HG03378 (cell line): Measurements from ENCODE around the gene DBNL.
"Not testable (repeated sequence)": the region's sequence is repeated elsewhere in the genome, so short reads cannot be mapped to it uniquely, and the experiment has no call there.

ENCODE experiments used
- ATAC-seq: cut with Tn5 transposase; IDR thresholded peaks from one replicate; pipeline ENCODE4 v1.9.1; 2021; ENCODE audit warnings: mild to moderate bottlenecking, moderate library complexity; ENCODE audit not compliant: unreplicated experiment

The DBNL gene

DNA sequence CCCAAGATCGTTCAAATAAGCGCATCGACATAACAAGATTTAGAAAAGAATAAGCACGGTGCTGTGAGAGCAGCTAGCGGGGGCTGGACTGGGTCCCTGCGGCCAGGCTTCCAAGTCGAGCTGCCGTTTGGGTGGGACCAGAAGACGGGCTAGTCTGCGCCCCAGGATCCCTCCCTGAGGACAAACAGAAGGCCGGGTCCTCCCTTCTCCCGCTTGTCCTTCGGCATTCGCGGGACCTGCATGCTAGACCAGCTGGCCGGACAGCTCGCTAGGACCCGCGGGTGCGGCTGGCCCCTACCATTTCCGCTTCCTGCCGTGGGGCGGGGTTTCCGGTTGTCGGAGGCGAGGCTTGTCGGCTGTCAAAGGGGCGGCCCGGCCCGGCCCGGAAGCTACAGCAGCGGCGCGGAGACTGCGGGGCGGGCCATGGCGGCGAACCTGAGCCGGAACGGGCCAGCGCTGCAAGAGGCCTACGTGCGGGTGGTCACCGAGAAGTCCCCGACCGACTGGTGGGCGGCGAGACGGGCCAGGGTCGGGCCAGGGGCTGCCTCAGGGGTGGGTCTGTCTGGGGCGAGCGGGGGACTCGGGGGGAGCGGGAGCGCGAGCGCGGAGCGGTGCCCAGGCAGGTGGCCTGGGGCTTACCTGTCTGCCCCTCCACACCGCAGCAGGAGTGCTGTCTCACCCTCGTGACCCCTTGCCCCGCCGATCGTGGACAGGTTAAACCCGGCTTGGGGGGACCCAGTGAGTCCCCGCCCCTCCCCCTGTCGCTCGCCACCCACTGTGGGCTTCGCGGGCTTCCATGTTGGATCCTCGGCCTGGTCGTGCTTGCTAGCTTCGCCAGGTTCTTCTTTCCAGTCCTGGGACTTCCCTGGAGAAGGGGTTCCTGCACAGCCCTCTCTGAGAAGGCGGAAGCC is at the start of gene DBNL:
Gene DBNL (plus strand): TSS at position 388 of the 911 bp plus-strand sequence. CDS start 36 bp downstream, at position 424.
- ATAC-seq = peak; percentile 54

DNA sequence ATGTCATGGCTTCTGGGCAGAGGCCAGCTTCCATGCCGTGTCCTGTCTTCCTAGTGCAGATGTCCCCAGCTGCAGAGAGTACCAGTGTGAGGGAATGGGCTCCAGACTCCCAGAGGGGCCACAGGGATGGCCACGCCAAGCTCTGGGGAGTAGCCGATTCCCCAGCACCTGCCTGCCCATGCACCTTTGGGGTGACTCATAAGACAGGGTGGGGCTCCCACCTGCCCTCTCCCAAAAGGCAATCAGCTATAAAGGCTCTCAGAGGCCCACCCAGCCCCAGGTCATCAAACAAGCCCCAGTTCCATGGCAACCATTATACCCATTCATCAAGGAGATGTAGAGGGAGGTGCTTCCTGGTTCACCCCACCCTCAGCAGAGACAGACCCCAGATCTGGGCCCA is 47.0 kb upstream of the DBNL start, which contains the start of gene SPDYE1:
Gene SPDYE1 (plus strand): TSS at position 366 of the 400 bp plus-strand sequence. CDS start 2,053 bp downstream, outside the sequence.
- not testable (repeated sequence) for ATAC-seq

DNA sequence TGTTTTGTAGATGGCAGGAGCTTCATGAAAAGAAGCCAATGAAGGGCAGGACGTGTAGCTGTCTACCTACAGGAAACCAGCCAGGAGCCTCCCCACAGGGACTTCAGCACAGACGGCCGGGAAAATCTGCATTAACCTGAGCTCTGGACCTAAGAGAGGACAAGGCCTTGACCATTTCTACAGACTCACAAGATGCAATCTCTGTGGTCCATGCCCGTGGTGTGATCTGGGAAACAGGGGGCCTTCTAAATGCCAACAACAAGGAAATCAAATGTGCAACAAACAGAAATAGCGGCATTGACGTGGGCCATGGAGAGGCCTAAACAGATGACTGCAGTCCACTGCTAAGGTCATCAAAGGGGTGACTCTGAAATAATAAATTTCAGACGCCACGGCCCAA is 32.4 kb upstream of the DBNL start:
- not testable (repeated sequence) for ATAC-seq

DNA sequence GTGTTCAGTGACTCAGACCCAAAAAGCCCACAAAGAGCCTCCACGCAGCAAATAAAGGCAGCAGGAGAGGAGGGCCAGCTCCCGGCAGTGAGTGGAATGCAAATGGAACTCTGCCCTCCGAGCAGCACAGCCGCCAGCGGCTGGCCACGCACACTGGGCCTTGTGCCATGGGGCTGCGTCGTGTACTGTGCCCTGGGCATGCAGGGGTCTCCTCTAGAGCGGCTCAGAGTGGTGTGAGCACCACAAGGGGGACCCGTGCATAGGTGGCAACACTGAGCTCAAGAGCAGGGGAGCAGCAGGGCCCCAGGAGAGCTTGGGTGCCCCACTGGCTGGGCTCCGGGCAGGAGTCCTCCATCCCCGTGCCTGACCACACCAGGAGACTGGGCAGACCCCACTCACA is 29.4 kb upstream of the DBNL start:
- ATAC-seq = not testable (repeated sequence)

DNA sequence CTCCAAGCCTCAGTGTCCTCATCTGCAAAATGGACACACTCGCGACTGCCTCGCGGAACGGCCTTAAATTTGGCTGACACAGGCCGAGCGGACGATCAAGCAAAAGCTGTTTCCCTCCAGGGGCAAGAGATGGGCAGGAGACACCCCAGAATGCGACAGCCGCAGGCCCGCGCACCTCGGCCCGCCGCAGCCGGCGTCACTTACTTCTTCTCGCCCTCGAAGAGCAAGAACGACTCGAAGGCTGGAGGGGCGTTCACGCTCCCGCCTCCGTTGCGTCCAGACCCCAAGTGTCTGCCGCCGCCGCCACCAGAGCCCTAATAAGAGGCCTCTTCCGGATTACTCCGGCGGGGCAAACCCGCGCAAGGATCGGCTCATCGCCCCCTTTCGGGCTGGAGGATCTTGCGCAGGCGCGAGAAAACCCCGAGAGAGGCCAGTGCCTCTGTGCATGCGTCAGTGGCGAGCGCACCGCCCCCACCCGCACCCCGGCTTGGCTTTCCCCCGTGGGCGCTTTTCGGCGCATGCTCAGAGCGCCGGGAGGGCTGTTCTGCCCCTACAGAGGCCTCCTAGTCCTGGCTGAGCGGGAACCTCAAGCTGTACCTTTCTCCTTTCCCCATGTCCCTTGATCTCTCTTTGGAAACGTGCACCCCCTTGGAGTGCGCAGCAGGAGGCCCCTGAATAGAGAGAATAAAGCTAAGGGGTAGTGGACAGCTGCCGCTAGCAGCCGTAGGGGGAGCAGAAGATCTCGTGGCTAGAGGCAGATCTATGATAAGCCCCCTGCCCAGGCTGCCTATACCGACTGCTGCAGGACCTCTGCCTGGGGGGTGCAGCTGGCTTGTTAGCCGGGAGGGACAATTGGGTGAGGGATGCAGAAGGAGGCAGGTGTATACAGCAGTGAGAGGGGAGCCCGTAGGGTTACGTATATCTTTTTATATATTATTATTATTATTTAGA is 25.4 kb upstream of the DBNL start:
- ATAC-seq = peak; percentile 91

DNA sequence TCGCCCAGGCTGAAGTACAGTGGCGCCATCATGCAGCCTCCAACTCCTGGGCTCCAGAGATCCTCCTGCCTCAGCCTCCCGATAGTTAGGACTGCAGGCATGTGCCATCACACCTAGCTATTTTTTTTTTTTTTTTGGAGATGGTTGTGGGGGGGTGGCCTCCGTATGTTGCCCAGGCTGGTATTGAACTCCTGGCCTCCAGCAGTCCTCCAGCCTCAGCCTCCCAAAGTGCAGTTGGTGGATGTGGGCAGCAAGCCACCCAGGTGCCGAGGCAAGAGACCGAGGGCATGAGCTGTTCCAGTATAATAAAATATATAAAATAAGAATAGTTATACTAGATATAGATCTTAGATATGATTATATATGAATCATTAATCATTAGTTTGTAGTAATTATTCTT is 24.7 kb upstream of the DBNL start:
- not testable (repeated sequence) for ATAC-seq

DNA sequence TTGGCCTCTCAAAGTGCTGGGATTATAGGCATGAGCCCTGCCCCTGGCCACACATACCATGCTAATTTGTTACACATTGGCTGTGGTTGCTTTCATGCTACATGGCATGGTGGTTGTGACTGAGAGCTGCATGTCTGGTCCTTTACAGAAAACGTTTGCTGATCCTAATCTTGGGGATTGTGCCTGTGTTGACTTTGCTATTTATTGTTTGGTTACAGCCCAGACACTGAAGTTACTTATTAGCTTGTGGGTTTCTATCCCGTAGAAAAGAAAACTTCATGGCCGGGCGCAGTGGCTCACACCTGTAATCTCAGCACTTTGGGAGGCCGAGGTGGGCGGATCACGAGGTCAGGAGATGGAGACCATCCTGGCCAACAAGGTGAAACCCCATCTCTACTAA is 22.4 kb upstream of the DBNL start:
- ATAC-seq = not testable (repeated sequence)

DNA sequence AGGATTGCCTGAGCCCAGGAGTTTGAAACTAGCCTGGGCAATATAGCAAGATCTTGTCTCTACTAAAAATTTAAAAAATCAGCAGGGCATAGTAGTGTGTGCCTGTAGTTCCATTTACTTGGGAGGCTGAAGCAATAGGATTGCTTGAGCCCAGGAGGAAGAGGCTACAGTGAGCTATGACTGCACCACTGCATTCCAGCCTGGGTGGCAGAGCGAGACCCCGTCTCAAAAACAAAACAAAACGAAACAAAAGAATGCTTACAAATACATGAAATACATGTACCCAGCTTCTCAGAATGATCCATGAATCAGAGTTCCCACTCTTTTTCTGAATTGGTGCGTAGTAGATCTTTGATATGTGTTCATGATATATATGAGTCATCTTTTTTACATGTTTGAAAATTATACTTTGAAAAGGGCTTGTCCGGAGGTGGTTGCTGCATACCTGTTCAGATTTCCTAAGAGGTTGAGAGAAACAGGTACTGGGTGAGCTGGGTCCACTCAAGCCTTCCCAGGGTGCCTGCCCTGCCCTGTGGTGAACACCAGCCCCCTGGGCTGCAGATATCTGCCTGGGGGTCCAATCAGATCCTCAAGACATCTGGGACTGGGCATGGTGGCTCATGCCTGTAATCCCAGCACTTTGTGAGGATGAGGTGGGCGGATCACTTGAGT is 21.6 kb upstream of the DBNL start:
- ATAC-seq = not testable (repeated sequence)

DNA sequence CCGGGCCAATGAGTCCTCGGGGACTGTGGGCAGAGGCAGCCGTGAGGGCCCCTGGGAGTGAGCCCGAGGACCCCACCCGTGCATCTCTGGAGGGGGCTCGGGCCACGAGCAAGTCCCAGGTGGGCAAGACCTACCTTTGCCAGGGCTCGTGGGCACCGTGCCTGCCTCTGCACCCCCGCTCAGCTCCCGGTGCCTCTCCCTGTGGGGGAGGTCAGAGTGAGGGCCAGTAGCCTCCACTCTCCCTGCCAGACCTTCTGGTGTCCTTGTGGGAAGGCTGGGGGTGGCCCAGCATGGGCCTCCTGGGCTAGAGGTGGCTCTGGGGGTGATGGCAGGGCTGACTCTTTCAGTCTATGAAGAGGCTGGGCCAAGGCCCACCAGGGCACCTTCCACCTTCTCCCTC is 15.1 kb upstream of the DBNL start:
- not testable (repeated sequence) for ATAC-seq

DNA sequence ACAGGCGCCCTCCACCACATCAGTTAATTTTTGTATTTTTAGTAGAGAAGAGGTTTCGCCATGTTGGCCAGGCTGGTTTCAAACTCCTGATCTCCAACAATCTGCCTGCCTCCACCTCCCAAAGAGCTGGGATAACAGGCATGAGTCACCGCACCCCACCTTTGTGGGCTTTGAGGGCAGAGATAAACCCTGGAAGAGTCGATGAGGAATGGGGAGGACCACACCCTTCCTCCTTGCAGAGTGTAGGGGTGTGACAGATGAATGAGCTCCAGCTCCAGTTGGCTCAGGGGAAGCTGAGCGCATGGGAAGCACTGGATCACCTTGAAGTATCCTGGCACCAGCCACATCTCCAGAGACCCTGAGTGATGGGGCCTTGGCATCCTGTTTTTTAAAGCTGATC is 14.5 kb upstream of the DBNL start:
- ATAC-seq = not testable (repeated sequence)

DNA sequence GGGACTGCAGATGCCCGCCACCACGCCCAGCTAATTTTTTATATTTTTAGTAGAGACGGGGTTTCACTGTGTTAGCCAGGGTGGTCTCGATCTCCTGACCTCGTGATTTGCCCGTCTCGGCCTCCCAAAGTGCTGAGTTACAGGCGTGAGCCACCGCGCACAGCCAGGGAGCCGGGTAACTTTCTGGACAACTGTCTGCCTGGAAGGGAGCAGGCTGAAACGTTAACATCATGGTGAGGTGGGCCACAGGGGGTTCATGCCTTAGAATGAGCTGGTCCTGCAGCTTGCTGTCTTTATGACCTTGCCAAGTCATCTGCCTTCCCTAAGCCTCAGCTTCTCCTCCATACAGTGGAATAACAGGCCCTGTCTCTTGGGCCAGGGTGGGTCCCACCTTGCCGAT is 13.2 kb upstream of the DBNL start:
- ATAC-seq = not testable (repeated sequence)

DNA sequence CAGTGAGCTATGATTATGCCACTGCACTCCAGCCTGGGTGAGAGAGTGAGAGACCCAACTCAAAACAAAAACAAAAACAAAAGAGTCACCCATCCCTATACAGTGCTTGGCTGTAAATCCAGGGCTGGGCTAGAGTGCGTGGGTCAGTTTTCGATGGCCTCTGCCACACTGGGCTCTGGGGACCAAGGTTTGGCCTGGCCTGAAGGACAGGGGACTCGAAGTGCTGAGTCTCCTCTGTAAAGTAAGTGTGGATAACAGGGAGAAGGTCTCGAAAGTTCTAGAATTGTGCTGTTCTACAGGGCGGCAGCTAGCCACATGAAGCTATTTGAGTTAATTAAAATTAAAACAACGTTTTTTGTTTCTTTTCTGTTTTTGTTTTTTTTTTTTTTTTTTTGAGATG is 12.5 kb upstream of the DBNL start:
- ATAC-seq = not testable (repeated sequence)

DNA sequence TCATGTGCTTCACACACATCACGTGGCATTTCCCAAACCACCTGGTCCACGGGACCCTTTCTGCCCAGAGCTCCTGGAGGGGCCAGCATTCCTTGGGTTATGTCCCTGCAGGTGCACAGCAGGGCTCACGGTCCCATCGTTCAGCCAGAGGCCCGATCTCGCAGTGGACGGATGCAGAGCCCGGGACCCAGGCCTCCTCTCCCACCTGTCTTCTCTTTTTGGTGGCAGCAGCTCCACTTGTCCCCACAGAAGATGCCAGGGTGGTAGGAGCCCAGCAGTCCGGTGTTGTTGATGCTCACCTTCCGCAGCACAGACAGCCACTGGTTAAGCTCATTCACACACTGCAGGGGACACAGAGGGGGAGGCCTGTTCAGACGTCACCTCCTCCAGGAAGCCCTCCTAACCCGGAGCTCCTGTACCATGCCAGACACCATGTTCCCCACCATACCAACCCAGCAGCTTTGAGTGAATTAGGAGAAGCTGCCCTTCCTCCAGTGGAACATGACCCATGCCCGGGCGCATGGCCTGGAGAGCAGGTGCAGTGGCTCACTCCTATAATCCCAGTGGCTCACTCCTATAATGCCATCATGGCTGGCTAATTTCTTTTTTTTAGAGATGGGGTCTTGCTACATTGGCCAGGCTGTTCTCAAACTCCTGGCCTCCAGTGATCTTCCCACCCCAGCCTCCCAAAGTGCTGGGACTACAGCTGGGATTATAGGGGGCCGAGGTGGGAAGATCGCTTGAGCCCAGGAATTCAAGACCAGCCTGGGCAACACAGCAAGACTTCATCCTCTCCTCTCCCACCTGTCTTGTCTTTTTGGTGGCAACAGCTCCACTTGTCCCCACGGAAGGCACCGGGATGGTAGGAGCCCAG is 10.3 kb upstream of the DBNL start:
- ATAC-seq = not testable (repeated sequence)

DNA sequence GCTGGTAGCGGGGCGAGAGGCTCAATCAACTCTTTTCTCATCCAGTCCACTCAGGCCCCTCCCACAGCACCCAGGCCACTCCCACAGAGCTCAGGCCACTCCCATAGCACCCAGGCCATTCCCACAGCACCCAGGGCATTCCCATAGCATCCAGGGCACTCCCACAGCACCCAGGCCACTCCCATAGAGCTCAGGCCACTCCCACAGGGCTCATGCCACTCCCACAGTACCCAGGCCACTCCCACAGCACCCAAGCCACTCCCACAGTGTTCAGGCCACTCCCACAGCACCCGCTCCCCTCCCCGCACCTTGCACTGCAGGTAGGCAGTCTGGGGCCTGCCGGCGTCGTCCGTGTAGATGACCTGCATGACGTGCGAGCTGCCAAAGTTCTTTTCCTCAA is 8.1 kb upstream of the DBNL start:
- ATAC-seq = not testable (repeated sequence)

DNA sequence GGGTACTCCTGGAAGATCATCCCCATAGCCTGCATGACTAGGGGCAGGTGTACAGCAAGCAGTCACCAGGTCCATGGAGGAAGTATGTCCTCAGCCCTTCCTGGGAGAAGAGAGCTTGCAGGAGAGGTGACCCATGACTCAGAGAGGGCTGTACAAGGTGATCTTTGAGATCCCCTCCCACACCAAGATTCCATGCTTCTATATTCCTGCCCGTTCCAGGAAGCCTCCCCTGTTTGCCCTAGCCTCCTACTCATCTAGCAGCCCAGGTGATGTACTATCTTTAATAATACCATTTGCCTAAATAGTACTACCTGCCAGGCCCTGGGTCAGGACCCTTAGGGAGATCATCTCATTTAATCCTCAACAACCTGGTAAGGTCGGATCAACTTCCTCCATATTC is 6.6 kb upstream of the DBNL start:
- not testable (repeated sequence) for ATAC-seq

DNA sequence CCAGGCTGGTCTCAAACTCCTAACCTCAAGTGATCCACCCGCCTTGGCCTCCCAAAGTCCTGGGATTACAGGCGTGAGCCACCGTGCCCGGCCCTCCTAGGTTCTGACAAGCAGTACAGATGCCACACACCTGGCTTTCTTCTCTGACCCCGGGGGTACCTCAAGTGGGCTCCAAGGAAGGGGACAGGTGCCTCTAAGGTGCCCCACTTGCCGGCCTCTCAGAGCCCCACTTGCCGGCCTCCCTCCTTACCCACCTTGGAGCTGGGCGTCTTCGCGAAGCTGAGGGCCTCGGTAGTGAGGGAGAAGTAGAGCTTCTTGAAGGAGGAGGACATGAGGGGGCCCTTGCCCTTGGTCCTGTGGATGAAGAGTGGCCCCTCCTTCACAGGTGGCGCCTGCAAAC is 5.9 kb upstream of the DBNL start:
- not testable (repeated sequence) for ATAC-seq

DNA sequence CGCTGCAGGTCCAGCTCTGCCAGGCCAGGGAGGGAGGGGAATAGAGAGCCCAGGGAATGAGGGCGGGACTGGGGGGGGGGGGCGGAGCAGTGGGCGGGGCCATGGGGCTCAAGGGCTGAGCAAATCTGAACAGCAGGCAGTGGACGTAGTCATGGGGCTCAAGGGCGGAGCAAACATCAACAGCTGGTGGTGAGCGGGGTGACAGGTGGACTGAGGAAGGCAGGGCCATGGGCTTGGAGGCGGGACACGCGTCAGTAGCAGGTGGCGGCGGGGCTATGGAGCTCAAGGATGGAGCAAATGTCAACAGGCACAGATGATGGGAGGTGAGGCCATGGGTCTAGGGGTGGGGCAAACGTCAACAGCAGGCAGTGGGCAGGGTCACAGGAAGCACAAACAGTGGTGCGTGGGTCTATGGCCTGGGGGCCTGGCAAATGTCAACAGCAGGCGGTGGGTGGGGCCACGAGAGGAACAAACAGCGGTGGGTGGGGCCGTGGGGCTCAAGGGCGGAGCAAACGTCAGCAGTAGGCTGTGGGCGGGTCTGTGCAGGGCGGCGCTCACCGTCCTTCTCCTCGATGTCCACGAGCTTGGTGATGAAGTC is 5.4 kb upstream of the DBNL start:
- peak; percentile 52 for ATAC-seq

DNA sequence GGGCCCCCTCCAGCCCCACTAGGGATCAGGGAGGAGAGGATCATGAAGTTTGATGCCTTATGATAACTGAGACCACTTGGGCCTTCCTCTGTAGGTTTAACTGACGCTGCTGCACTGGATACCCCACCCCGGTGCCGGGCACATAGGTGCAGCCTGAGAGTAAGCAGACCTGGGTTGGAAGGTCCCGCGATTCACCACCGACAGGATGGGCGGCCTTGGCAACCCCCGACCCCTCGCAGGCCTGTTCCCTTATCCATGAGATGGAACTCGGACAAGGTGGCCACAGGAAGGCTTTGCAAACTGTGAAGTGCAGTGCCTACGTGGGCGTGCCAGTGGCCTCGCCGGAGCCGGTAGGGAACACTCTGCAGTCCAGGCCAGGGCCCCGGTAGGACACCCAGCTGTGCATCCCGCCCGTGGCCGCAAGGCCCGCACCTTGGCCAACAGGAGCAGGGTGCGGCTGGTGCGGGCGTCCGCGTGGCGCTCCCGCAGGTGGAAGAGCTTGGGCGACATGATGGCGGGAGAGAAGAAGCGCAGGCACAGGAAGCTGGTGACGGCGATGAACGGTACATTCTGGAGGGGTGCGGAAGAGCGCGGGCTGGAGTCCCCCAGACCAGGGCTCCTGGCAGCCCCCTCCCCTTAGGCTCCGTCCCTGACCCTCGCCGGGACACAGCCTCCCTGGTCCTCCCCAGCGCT is 4.6 kb upstream of the DBNL start:
- ATAC-seq = not testable (repeated sequence)

DNA sequence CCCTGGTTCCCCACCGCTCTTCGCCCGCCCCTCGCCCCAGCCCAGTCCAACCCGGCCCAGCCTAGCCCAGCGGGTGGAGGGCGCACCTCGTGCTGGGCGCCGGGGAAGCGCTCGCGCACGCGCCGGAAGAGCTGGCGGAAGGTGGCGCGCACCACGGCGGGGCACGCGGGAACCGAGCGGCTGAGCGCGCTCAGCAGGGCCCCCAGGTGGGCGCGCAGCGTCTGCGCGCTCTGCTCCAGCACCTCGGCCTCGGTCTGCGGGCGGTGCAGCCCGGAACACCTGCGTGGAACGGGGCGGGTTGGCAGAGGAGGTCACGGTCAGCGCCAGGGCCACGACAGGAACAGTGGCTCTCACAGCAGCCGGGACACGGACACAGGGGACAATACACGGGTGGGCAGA is 4.0 kb upstream of the DBNL start:
- not testable (repeated sequence) for ATAC-seq
